DND-41 (cell line): ENCODE data around the gene RNF150.

Experiments used
- CTCF ChIP-seq: IDR thresholded peaks from 2 replicates; pipeline ENCODE4 v1.5.1; 2012; ENCODE audit warnings: borderline replicate concordance, low read length, moderate library complexity, mild to moderate bottlenecking; ENCODE audit not compliant: poor library complexity, severe bottlenecking; ENCODE audit errors: extremely low read depth
- EZH2 ChIP-seq: IDR thresholded peaks from 3 replicates; pipeline ENCODE4 v1.6.1; 2012; ENCODE audit warnings: borderline replicate concordance, low read depth, mild to moderate bottlenecking, moderate library complexity, low read length, inconsistent platforms; ENCODE audit not compliant: severe bottlenecking

- TF ChIP-seq EZH2: no peak
- TF ChIP-seq CTCF: no peak
Observed at GRCh38 chr4:141130947-141131605, 2.2 kb downstream of the RNF150 start.
